HEK293T (cell line): ENCODE measurements around the gene COIL.

Experiments used
- CTBP1 ChIP-seq: fragments of 450-650 bp; IDR thresholded peaks from 2 replicates; pipeline ENCODE4 v1.6.1; 2016; ENCODE audit warnings: borderline replicate concordance
- ELF4 ChIP-seq: fragments of 450-650 bp; IDR thresholded peaks from 2 replicates; pipeline ENCODE4 v1.6.1; 2017; ENCODE audit warnings: antibody characterized with exemption
- FOXA1 ChIP-seq: fragments of 450-650 bp; IDR thresholded peaks from 2 replicates; pipeline ENCODE4 v1.6.1; 2016; ENCODE audit warnings: mild to moderate bottlenecking
- FOXK2 ChIP-seq: fragments of 450-650 bp; IDR thresholded peaks from 2 replicates; pipeline ENCODE4 v1.6.1; 2016; ENCODE audit warnings: mild to moderate bottlenecking
- HDGF ChIP-seq: fragments of 450-650 bp; IDR thresholded peaks from 2 replicates; pipeline ENCODE4 v1.6.1; 2017; ENCODE audit warnings: antibody characterized with exemption, borderline replicate concordance
- NFRKB ChIP-seq: fragments of 450-650 bp; IDR thresholded peaks from 2 replicates; pipeline ENCODE4 v1.6.1; 2016; ENCODE audit warnings: mild to moderate bottlenecking, moderate library complexity
- SP1 ChIP-seq: fragments of 450-650 bp; IDR thresholded peaks from 2 replicates; pipeline ENCODE4 v1.6.1; 2017
- SUZ12 ChIP-seq: fragments of 450-650 bp; IDR thresholded peaks from 2 replicates; pipeline ENCODE4 v1.6.1; 2016; ENCODE audit warnings: mild to moderate bottlenecking
- ZNF384 ChIP-seq: fragments of 450-650 bp; IDR thresholded peaks from 2 replicates; pipeline ENCODE4 v1.6.1; 2016

GRCh38 chr17:56894859-56895455, 65.9 kb downstream of the COIL start:
- no peak for TF ChIP-seq NFRKB
- no peak for TF ChIP-seq ELF4
- no peak for TF ChIP-seq FOXK2
- no peak for TF ChIP-seq ZNF384
- TF ChIP-seq SP1 = no peak
- TF ChIP-seq SUZ12 = no peak
- no peak for TF ChIP-seq CTBP1
- TF ChIP-seq FOXA1 = no peak
- no peak for TF ChIP-seq HDGF
